NCI-H460 (cell line): ENCODE data around the gene PLXNA3. TPM values are rescaled to one million over a fixed set of nuclear protein-coding genes. Genes with fewer than 3 reads are reported as not detected.

Source experiments
- DNase-seq: peaks from one replicate; pipeline ENCODE4 v3.0.0-alpha.2; 2016; ENCODE audit warnings: low read depth; ENCODE audit errors: extremely low read depth
- total RNA-seq: library from RNA; depleted of rRNA; stranded (reverse); fragments of >200 nt; shearing (Covaris generic); gene quantifications from 2 replicates; pipeline ENCODE4 v1.2.3, GENCODE V29; 2014

Gene PLXNA3
- total RNA-seq, 1 experiment from 2014 or later, result 6.5 TPM

DNA sequence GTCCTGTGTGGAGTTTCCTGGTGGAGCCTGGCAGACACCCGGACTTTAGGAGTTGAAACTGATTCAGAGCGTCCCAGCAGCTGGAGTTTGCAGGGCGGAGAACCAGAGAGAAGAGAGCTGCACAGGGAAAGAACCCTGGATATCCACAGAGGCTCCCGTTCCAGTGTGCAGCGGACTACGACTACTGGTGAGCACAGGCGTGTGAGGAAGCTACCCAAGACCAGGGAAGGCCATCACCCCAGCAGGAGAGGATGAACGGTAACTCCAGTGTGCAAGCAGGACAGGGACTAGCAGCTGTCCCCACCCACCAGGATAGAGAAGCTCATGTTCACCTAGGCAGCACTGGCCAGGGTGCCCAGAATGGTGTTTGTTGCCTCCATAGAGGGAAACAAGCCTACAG is 18.7 kb downstream of the PLXNA3 start:
- DNase-seq, result no peak

DNA sequence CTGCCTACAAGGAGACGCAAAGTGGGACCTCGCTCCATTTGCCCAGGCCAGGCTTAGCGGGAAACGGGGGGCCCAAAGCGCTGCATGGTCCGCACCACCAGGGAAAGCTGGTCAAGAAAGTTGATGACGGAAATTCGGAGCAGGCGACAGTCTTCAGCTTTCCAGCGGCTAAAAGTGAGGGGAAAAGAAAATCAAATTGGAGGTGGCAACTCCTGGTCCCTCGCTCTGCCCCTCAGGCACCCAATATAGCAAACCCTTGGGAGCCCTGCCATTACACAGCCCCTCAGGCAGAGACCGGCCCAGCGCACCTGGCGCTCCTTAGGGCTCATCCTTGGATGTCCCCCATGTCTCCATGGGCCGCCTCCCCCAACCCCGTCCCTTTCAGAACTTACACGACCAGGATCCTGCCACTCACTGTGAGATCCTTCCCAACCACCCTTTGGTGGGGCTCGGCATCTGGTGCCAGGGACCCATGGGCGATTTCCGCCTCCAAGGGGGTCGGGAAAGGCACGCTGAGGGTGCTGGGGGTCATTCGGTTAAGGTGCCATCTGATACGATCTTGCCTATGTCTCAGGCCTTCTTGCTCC is 19.9 kb downstream of the PLXNA3 start:
- DNase-seq, result no peak

DNA sequence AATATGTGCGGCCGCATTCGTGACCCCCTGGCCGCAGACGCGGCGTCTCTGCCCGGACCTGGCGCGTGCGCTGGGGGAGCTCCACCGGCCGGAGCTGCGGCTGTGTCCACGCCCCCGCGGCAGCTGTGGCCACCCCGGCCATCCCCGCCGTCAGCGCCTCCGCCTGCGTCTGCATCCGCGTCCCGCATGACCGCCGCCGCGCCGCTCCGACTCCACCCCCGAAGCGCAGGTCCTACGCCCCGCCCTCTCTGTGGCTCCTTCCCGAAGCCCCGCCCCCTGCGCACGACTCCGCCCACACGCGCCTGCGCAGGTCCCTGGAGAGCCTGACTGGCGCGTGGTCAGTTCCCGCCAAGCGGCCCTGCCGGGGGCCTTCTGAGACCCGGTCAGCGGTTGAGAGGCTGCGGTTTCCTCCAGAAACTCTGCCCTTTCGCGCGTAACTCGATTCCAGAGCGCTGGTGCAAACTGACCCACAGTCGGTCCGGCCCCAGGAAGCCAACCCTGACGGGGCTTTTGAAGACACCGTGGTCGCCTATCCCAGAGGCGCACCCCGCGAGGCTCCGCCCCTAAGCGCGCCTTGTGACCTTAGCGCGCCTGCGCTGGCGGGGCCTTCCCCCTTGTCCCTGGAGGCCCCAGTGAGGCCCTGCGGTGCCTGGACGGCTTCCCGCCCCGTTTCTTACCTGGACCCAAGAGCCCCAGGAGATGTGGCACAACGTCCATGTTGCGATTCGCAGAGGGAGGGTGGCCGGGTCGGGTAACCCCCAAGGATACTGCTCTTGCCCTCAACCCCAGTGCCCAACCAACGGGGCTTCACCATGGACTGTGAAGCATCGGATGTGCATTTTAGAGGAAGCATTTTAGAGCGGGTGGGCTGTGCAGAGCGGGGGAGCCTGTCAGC is 20.9 kb downstream of the PLXNA3 start, which contains the start of gene LAGE3:
Gene LAGE3, minus strand, starts transcription at position 554 of the 895 bp plus-strand sequence. Its CDS starts 366 bp downstream, at position 188.
- DNase-seq, result peak; percentile 89

DNA sequence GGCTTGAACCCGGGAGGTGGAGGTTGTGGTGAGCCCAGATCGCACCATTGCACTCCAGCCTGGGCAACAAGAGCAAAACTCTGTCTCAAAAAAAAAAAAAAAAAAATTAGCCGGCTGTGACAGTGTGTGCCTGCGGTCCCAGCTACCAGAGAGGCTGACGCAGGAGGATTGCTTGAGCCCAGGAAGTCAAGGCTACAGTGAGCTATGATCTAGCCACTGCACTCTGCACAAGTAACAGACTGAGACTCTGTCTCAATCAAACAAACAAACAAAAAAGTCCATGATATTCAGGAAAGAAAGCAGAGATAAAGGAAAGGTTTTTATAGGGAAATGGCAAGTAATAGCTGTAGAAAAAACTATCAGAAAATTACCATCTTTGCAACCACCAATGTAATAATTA is 23.1 kb downstream of the PLXNA3 start:
- no peak for DNase-seq

DNA sequence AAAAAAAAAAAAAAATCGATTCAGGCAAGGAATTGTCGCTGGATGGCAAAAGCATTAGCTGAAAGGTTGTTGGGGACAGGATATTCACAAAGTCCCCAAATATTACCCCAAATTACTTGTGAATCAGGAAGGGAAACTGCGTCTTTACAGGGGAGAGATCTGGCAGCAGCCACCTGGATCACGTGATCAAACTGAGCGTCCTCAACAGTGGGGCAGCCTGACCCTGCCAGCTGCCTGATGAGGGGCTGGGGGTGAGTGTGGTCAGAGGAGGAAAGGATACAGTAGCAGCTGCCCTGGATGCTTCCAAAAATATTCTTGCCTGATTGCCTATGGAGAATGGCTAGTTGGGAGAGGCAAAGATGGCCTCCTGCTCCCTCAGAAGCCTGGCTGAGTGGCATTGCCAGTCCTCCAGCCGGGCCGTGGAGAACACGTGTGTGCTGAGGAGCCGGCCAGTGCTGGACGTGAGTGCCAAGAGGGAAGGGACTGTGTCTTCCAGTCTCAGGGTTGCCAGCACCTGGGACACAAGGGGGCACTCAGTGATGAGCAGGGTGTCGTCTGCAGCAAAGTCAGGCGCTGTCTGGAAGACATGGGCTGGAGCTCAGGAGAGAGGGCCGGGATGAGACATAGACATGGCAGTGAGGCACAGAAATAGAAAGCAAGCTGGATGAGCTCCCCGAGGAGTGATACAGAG is 24.0 kb downstream of the PLXNA3 start:
- DNase-seq, result no peak

GRCh38 chrX:154482786-154483185 is 24.7 kb downstream of the PLXNA3 start:
- no peak for DNase-seq

DNA sequence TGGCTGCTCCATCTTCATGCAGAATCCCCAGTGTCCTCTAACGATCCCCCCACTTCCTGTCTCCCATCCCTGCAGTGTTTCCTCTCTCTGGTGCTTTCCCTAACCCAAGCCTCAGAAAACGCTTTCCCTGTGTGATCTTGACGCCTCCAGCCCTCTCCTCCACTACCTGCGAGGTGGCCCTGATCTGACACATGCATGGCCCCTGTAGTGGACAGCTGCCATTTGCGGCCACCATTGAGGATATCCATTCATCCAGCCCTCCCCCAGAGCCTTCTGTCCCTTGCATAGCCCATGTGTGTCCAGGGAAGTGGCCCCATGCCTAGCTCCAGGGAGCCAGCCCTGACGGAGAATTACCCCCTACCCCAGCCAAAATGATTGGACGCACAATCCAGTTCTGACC is 25.2 kb downstream of the PLXNA3 start:
- DNase-seq, result no peak

- peak; percentile 67 for DNase-seq
Measured at GRCh38 chrX:154484255-154485149, 26.4 kb downstream of the PLXNA3 start.

DNA sequence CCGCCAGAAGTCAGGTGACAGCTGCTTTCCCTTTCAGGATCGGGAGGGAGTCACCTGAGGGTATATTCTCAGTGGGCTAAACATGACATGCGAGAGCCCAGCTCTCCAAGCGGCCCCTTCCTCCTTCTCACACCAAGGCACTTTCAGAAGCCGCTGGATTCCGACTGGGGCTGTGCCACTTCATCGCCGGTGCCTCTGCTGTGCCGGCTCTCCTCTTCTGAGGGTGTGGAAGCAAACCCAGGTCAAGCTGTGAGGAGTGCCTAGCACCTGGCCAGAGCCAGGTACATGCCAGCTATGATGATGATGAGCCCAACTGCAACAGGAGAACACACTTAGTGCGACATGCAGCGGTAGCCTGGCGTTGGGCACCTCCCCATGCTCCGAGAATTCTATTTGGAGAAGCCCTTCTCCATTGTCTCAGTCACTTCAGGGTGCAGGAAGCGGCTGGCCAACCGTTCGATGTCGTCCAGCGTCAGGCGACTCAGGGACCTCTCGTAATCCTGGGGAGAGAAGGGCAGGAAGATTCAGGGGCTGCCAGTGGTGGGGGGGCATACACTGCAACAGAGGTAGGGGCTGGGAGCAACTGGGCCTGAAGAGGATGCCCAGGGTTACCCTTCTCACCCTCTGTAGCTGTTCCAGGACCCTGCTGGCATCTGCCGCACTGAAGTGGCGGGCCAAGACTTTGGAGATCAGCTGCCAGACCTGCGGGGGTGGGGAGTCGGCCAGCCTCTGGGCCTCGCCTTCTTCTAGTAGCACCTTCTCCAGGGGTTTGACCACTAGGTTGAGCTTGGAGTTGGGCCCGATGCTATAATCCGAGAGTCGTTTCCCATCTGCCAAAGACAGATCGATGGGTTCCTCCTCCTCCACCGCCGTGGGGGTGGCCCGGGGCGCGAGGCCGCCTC is 27.3 kb downstream of the PLXNA3 start:
- DNase-seq, result no peak

DNA sequence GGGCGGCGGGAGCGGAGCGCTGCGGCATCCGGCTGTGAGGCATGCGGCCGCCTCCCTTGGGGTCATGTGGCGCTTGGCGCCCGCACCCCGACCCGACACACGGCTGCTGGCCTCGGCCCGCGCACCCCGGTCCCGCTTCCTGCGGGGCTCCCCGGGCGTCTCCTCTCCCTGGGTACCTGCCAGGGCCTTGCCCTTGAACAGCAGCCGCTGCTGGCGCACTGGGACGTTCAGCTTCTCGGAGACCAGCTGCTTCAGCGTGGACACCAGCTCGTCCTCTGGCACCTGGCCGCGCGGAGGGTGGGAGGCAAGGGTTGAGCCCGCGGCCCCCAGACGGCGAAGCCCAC is 27.9 kb downstream of the PLXNA3 start:
- DNase-seq, result no peak

- peak; percentile 36 for DNase-seq
Measured at GRCh38 chrX:154486396-154487207, 28.5 kb downstream of the PLXNA3 start, which contains the start of gene UBL4A. Gene UBL4A (minus strand): TSS chrX:154486615. CDS start chrX:154486584, 31 bp downstream.

GRCh38 chrX:154487518-154488290 is 29.6 kb downstream of the PLXNA3 start:
- no peak for DNase-seq

DNA sequence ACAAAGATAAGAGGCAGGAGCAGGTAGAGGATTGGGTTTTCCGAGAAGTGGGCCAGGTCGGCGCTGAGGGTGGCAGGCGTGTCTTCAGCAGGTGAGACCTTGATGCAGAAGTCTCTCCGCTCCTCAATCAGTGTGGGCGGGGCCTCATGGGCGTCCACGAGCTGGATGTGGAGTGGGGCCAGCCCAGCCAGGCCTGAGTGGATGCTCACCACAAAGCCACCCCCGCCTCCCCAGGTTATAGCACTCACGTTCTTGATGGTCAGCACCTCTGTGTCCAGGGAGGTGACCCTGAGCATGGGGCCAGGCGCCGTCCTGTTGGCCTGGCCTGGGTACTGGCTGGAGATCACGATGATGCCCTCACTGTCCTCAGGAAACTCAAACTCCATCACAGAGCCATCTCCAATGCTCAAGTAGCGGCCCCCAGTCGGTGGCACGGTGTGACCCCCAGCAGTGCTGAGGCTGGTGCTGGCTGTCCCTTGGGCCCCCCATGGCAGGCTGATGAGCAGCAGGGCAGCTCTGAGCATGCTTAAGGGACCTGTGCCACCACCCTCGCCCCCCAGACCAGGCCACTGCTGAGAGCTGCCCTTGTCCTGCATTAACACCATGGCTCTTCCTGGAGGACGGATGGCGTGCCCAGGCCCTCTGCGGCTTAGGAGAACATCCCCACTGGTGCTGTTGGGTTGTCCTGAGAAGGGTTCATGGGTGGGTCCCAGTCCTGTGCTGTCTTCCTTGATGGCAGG is 30.4 kb downstream of the PLXNA3 start:
- no peak for DNase-seq

DNA sequence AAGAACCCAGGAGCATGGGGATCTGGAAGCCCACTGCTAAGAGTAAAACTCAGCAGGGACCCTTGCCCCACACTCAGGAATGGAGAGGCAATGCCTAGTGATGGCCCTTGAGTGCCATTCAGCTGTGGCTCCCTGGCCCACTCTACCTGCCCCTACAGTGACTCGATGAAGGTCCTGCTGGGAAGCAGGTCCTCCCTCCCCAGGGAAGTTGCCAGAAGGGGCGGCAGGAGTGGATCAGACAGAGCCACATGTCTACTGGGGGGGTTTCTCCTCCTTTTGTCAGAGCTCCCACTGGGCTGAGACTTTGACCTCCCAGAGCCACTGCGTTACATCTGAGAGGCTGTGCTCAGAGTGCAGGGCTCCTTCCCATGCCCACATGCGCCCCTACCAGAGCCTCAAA is 31.1 kb downstream of the PLXNA3 start:
- no peak for DNase-seq

GRCh38 chrX:154490021-154490413 is 31.9 kb downstream of the PLXNA3 start:
- DNase-seq, result no peak

GRCh38 chrX:154490414-154491083 is 32.5 kb downstream of the PLXNA3 start, which contains the start of gene SLC10A3:
Gene SLC10A3 (minus strand): TSS chrX:154490629. CDS start chrX:154488940, 1,689 bp downstream.
- peak; percentile 94 for DNase-seq
